WI38 (cell line): ENCODE data around the gene CHRNA4.

Source experiments
- H3K4me3 ChIP-seq: 2 replicates; pipeline ENCODE4 v1.5.1; 2011; ENCODE audit warnings: low read depth, mild to moderate bottlenecking, control low read depth, low read length
- TF ChIP-seq, protein P1 (sequence below): IDR thresholded peaks from 2 replicates; pipeline ENCODE4 v1.5.1; 2012; ENCODE audit warnings: low read depth, mild to moderate bottlenecking, control low read depth, low read length

CHRNA4 gene

GRCh38 chr20:63316502-63316921 is 44.6 kb downstream of the CHRNA4 start:
- TF ChIP-seq, protein P1, sequence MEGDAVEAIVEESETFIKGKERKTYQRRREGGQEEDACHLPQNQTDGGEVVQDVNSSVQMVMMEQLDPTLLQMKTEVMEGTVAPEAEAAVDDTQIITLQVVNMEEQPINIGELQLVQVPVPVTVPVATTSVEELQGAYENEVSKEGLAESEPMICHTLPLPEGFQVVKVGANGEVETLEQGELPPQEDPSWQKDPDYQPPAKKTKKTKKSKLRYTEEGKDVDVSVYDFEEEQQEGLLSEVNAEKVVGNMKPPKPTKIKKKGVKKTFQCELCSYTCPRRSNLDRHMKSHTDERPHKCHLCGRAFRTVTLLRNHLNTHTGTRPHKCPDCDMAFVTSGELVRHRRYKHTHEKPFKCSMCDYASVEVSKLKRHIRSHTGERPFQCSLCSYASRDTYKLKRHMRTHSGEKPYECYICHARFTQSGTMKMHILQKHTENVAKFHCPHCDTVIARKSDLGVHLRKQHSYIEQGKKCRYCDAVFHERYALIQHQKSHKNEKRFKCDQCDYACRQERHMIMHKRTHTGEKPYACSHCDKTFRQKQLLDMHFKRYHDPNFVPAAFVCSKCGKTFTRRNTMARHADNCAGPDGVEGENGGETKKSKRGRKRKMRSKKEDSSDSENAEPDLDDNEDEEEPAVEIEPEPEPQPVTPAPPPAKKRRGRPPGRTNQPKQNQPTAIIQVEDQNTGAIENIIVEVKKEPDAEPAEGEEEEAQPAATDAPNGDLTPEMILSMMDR: no peak
- no peak overlapping the region for H3K4me3 ChIP-seq

DNA sequence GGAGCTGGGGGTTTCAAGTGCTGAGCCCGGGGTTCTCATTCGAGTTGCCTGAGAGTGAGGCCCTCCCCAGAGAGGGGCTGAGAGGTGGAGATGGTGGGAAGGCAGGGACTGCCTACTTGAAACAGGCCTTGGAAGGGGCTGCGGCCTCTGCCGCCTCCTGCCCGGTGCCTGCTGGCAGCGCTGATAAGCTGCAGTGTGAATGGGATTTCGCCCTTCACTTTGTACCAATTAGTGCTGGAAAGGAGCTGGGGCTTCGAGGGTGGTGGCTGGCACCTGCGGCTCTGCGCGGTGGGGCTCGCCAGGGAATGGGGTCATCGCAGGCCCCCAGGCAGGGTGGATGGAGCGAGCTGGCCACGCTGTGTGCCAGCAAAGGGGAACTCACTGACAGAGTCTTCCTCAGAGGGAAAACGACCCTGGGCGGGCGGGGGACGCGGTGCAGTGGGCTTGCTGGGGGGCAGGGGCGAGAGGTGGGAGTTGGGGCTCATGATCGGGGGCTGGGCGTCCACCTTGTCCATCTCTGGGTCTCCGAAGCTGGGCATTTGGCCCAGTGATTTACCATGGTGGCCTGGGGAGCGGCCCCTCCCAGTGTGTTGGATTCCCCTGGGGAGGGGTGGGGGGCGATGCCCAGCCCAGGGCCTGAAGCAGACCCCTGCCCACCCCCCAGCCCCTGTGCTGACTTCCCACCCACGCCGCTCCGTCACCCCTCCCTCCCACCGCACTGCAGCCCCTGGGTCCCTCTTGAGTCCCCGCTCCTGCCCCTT is 45.2 kb downstream of the CHRNA4 start:
- no peak overlapping the region for H3K4me3 ChIP-seq
- TF ChIP-seq, protein P1: no peak

- H3K4me3 ChIP-seq: no peak overlapping the region
- TF ChIP-seq, protein P1: no peak
Observed at GRCh38 chr20:63315240-63315689, 45.9 kb downstream of the CHRNA4 start.

DNA sequence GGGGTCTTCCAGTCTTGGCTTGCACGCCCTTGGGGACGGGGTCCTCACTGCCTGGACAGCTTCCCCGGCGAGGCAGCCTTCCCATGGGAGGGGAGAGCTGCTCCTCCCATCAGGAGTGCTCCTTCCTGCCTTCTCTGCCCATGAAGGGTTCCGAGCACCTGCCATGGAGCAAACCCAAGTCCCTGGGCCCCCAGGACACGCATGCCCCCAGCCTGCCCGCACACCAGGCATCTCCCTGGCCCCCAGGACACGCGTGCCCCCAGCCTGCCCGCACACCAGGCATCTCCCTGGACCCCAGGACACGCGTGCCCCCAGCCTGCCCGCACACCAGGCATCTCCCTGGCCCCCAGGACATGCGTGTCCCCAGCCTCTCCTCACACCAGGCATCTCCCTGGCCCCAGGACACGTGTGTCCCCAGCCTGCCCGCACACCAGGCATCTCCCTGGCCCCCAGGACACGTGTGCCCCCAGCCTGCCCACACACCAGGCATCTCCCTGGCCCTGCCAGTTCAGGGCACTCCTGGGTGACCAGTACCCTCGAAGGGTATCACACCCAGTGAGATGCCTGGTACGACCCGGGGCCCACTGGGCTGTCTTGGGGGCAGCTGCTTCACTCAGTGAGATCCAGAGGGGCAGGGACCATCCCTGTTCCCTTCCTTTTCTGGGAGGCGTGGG is 46.4 kb downstream of the CHRNA4 start:
- no peak overlapping the region for H3K4me3 ChIP-seq
- TF ChIP-seq, protein P1: no peak

DNA sequence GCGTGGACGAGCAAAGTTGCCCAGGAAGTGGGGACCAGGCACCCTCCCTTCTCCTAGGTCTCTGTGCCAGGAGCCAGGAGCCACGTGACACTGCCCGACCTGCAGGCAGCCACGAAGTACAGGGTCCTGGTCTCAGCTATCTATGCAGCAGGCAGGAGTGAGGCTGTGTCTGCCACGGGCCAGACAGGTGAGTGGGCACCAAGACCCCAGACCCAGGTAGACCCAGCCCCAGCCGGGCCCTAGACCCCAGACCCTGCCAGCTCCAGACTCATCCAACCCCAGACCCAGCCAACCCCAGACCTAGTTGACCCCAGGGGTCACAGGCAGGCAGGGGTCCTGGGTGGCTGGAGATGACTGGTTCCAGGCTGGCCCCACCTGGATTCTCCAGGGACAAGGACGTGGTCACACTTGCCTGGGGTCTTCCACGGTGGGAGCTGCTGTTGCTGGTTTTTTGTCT is 47.1 kb downstream of the CHRNA4 start:
- no peak overlapping the region for H3K4me3 ChIP-seq
- TF ChIP-seq, protein P1: no peak

DNA sequence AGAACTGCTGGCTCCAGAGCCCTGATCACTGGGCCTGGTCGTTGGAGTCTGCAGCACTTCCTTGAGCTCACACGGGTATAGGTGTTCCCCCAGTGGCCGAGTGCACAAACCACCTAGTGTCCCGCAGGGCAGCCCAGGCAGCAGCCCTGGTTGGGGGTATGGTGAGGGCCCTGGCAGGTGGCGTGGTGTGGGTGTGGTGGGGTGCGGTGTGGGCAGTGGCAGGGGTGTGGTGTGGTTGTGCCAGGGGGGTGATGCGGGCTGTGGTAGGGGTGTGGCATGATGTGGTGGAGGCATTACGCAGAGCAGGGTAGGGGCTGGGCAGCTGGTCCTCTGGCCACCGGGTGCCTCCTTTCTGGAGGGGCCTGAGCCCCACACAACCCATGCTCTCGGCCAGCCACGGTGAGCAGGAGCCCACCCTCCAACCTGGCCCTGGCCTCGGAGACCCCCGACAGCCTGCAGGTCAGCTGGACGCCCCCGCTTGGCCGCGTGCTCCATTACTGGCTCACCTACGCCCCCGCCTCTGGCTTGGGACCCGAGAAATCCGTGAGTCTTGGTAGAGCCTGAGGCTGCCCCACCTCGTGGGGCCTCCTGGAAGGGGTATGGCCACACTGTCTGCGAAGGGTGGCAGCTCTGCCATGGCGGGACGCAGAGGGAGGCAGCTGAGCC is 47.7 kb downstream of the CHRNA4 start:
- TF ChIP-seq, protein P1: no peak
- H3K4me3 ChIP-seq: no peak overlapping the region
